ENCODE measurements around the gene PCCB.

GRCh38 chr3:136311261-136311660 lies 61.1 kb downstream of the PCCB start:
- TF ChIP-seq POLR2A (IDR thresholded peaks at IDR 0.05) (no peak), CTCF (IDR thresholded peaks at IDR 0.05) (no peak)
